Fibroblast of skin of back (primary cell): ENCODE results near the gene POLDIP2.

Experiments used
- DNase-seq: peaks from one replicate; pipeline ENCODE4 v3.0.0-alpha.2; 2013

POLDIP2 gene

DNA sequence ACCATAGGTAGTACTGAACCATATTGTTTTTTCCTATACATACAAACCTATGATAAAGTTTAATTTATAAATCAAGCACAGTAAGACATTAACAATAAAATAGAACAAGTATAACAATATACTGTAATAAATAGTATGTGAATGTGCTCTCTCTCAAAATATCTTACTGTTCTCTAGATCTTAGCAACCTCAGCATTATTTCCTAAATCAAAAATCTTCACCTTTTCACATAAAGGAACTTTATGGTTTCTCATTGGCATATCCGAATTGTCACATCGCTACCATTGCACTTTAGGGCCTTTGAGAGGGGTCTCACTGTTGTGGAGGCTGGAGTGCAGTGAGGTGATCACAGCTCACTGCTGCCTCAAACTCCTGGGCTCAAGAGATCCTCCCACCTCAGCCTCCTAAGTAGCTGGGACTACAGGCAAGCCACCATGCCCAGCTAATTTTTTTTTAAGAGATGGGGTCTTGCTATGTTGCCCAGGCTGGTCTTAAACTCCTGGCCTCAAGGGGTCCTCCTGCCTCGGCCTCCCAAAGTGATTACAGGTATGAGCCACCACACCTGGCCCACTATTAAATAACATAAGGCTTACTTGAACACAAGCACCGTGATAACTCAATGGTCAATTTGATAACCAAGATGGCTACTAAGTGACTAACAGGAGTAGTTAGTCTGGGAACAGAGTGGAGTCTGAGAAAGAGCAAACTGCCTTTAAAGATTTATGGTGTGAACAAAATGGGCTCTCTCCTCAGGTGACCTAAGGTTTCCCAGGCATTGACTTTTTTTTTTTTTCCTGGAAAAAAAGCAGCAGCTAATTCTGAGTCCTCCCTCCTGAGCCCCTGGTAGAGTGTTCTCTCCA, 41.3 kb downstream of the POLDIP2 start:
- no peak for DNase-seq

DNA sequence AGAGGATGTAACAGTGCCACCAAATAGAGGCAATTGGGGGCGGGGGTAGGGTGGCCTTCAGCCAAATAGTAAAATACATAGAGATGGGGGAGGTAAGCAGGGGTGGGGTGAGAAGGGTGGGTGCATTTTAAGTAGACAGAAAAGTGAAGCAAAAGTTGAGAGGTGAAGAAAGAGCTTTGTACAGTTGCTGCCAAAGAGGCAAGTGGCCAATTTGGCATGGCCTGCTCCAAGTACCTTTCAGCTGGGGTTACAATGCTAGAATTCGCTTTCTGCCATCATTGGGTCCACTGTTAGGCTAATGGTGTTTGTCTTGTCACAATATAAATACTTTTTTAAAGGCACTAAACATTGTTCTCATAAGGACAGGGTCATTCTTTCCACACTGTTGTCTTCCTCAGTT, 43.5 kb downstream of the POLDIP2 start:
- no peak for DNase-seq

GRCh38 chr17:28306954-28307401, 50.3 kb downstream of the POLDIP2 start:
- DNase-seq, result no peak

- DNase-seq, result no peak
These were observed 58.9 kb downstream of the POLDIP2 start for GRCh38 chr17:28298449-28298848.
